HUES48 (cell line): ENCODE data around the gene MPV17L2.
"Not testable (repeated sequence)": the region's sequence is repeated elsewhere in the genome, so short reads cannot be mapped to it uniquely, and the experiment has no call there.

ENCODE experiments used
- H3K27ac ChIP-seq: one replicate; pipeline ENCODE4 v1.7.0; 2013; ENCODE audit warnings: low read depth, low read length, inconsistent platforms
- H3K27me3 ChIP-seq: 2 replicates; pipeline ENCODE4 v1.6.1; 2013; ENCODE audit warnings: mild to moderate bottlenecking, low read length; ENCODE audit not compliant: control insufficient read depth, insufficient read depth
- H3K36me3 ChIP-seq: 2 replicates; pipeline ENCODE4 v1.6.1; 2013; ENCODE audit warnings: low read length; ENCODE audit not compliant: control insufficient read depth, insufficient read depth
- H3K4me1 ChIP-seq: 2 replicates; pipeline ENCODE4 v1.6.1; 2013; ENCODE audit warnings: mild to moderate bottlenecking, low read length; ENCODE audit not compliant: control insufficient read depth, insufficient read depth
- H3K4me3 ChIP-seq: 2 replicates; pipeline ENCODE4 v1.5.1; 2013; ENCODE audit warnings: mild to moderate bottlenecking, low read depth, low read length
- H3K9ac ChIP-seq: 2 replicates; pipeline ENCODE4 v1.6.1; 2013; ENCODE audit warnings: mild to moderate bottlenecking, low read depth, low read length, moderate library complexity
- H3K9me3 ChIP-seq: 2 replicates; pipeline ENCODE4 v1.6.1; 2013; ENCODE audit warnings: low read length; ENCODE audit not compliant: control insufficient read depth, insufficient read depth

The MPV17L2 gene

DNA sequence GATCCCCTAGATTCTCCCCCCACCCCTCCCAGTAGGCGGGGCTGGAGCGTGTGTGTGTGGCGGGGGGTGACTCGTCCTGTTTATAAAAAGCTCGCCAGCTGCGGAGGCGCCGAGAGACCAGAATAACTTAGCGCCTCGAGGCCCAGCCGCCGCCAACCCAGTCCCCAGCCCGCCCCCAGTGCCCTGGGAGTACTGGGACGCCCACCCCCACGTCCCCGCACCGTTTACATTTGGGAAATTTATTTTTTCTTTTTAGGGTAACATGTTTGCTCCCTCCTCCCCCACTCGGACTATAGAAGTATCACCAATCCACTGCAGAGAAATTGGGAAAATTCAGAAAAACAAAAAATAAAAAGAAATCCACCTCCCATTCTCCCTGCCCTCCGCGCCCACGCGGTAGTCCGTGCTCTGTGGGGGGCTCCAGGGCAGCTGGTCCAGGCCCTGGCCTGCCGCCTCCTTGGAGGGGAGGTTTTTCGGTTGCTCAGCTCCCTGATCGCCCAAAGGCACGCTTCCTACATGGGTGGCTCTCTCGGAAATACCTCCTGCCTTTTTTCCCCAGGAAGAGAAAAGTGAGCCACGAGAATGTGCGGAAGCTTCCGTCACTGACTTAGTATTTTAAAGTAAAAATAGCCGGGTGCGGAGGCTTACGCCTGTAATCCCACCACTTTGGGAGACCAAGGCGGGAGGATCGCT, 12.3 kb downstream of the MPV17L2 start:
- Histone ChIP-seq H3K9ac (peak overlapping the region; percentile 74), H3K9me3 (no peaks in the 10 kb centered on the region), H3K4me3 (peak overlapping the region; percentile 78), H3K27ac (peak overlapping the region; percentile 98), H3K27me3 (no peaks in the 10 kb centered on the region), H3K4me1 (peaks cover 9% of the 10 kb centered on the region), H3K36me3 (peaks cover 12% of the 10 kb centered on the region)

GRCh38 chr19:18206018-18206417, 13.0 kb downstream of the MPV17L2 start:
- Histone ChIP-seq H3K9ac (0 out of 2 replicates have a peak overlapping the region, but pooled peaks have one; percentile 74), H3K4me3 (peak overlapping the region; percentile 78; the same call in 1 of the 2 replicates), H3K27me3 (no peaks in the 10 kb centered on the region), H3K36me3 (peaks cover 8% of the 10 kb centered on the region), H3K27ac (peak overlapping the region; percentile 98), H3K4me1 (peaks cover 9% of the 10 kb centered on the region), H3K9me3 (no peaks in the 10 kb centered on the region)

GRCh38 chr19:18208098-18208951, 15.3 kb downstream of the MPV17L2 start:
- Histone ChIP-seq H3K27ac (no peak overlapping the region), H3K4me3 (no peak overlapping the region), H3K4me1 (peaks cover 9% of the 10 kb centered on the region), H3K9me3 (no peaks in the 10 kb centered on the region), H3K36me3 (no peaks in the 10 kb centered on the region), H3K27me3 (no peaks in the 10 kb centered on the region), H3K9ac (no peak overlapping the region)

DNA sequence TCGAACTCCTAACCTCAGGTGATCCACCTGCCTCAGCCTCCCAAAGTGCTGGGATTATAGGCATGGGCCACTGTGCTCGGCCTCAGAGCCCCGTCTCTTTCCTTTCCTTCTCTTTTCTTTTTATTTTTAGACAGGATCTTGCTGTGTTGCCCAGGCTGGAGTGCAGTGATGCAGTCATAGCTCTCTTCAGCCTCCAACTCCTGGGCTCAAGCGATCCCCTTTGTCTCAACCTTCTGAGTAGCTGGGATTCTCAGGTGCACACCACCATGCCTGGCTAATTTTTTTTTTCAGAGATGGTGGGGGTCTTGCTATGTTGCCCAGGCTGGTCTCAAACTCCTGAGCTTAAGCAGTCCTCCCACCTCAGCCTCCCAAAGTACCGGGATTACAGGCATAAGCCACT, 16.9 kb downstream of the MPV17L2 start:
- not testable (repeated sequence) for H3K9ac ChIP-seq, H3K4me1 ChIP-seq, H3K36me3 ChIP-seq, H3K4me3 ChIP-seq, H3K27ac ChIP-seq, H3K27me3 ChIP-seq, H3K9me3 ChIP-seq

- H3K4me1 ChIP-seq, result no peaks in the 10 kb centered on the region
- no peaks in the 10 kb centered on the region for H3K9me3 ChIP-seq
- no peak overlapping the region for H3K9ac ChIP-seq
- no peak overlapping the region for H3K4me3 ChIP-seq
- H3K27ac ChIP-seq, result no peak overlapping the region
- H3K36me3 ChIP-seq, result no peaks in the 10 kb centered on the region
- H3K27me3 ChIP-seq, result no peaks in the 10 kb centered on the region
Observed at GRCh38 chr19:18211683-18212082, 18.7 kb downstream of the MPV17L2 start.

DNA sequence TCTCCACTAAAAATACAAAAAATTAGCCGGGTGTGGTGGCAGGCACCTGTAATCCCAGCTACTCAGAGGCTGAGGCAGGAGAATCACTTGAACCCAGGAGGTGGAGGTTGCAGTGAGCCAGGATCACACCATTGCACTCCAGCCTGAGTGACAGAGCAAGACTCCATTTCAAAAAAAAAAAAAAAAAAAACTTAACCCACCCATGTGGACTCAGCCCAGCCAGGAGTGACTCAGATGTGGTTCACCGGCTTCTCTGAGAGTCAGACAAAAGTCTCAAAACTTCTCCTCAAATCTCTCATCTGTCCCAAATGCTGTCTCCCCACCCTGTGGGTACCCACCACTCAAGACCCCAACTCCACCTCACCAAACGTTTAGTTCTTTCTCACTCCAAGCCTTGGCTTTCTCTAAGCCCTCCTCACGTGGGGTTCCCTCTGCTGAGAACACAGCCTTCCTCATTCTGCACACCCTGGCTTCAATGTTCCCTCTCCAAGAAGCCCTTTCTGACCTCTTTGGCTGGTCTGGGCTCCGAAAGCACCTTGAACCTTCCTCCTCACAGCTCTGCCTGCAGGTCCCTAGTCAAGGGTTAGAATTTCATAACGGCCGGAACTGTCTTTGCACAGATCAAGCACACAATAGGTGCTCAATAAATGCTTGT, 21.9 kb downstream of the MPV17L2 start:
- Histone ChIP-seq H3K4me3 (no peak overlapping the region), H3K9me3 (no peaks in the 10 kb centered on the region), H3K36me3 (no peaks in the 10 kb centered on the region), H3K27me3 (no peaks in the 10 kb centered on the region), H3K9ac (no peak overlapping the region), H3K4me1 (no peaks in the 10 kb centered on the region), H3K27ac (no peak overlapping the region)

- Histone ChIP-seq H3K4me3 (no peak overlapping the region), H3K36me3 (no peaks in the 10 kb centered on the region), H3K27me3 (no peaks in the 10 kb centered on the region), H3K9me3 (no peaks in the 10 kb centered on the region), H3K27ac (no peak overlapping the region), H3K4me1 (no peaks in the 10 kb centered on the region), H3K9ac (no peak overlapping the region)
Observed at GRCh38 chr19:18216789-18217188, 23.8 kb downstream of the MPV17L2 start.

DNA sequence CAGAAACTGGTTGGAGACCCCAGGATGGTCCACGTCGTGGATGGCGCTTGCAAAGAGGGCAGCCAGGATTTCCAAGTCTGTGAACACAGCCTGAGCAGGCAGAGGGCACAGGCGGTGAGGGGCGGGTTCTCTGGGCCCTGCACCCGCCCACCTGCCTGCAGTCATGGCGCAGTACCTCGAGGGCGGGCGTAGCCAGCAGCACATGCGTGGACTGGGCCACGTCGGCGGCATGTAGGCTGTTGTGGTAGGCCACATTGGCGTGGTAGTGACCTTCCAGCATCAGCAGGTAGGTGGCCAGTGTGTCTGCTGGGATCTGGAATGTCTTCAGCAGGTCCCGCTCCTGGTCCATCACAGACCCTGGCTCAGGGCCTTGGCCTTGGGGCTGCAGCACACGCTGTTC, 25.1 kb downstream of the MPV17L2 start:
- H3K27me3 ChIP-seq, result no peaks in the 10 kb centered on the region

GRCh38 chr19:18218600-18218999, 25.6 kb downstream of the MPV17L2 start:
- H3K4me1 ChIP-seq, result no peaks in the 10 kb centered on the region
- no peaks in the 10 kb centered on the region for H3K36me3 ChIP-seq
- no peaks in the 10 kb centered on the region for H3K27me3 ChIP-seq
- no peak overlapping the region for H3K9ac ChIP-seq
- no peaks in the 10 kb centered on the region for H3K9me3 ChIP-seq
- no peak overlapping the region for H3K4me3 ChIP-seq
- no peak overlapping the region for H3K27ac ChIP-seq

More for the DNA sequence above, 25.1 kb downstream of the MPV17L2 start:
- Histone ChIP-seq H3K9me3 (no peaks in the 10 kb centered on the region), H3K9ac (no peak overlapping the region), H3K27ac (no peak overlapping the region), H3K36me3 (no peaks in the 10 kb centered on the region), H3K4me3 (no peak overlapping the region), H3K4me1 (no peaks in the 10 kb centered on the region)

- no peaks in the 10 kb centered on the region for H3K9me3 ChIP-seq
- H3K4me3 ChIP-seq, result peak overlapping the region; percentile 49; the same call in 1 of the 2 replicates
- peaks cover under 1% of the 10 kb centered on the region; the same call in 1 of the 2 replicates for H3K4me1 ChIP-seq
- H3K36me3 ChIP-seq, result no peaks in the 10 kb centered on the region
- no peak overlapping the region for H3K27ac ChIP-seq
- peaks cover 4% of the 10 kb centered on the region for H3K27me3 ChIP-seq
- H3K9ac ChIP-seq, result no peak overlapping the region
Observed at GRCh38 chr19:18219911-18220631, 27.1 kb downstream of the MPV17L2 start.
